Subcutaneous adipose tissue (tissue), 4 donors: ENCODE results near the gene XRCC5. TPM values are rescaled to one million over a fixed set of nuclear protein-coding genes. Genes with fewer than 3 reads are reported as not detected.

ENCODE experiments used
- CTCF ChIP-seq: fragments of 450-650 bp; IDR thresholded peaks from one replicate; pipeline ENCODE4 v1.5.1; 2016; ENCODE audit warnings: low read depth, mild to moderate bottlenecking, control low read depth, antibody characterized with exemption, moderate library complexity
- total RNA-seq, 4 donors: library from RNA; depleted of rRNA; stranded (reverse); fragments of >200 nt; gene quantifications; one replicate each; pipeline ENCODE4 v1.1.0, GENCODE V29; 2016

Gene XRCC5
- total RNA-seq, 4 donors from 2014 or later = 113 to 171 (median 132) TPM

- TF ChIP-seq CTCF = no peak
These were observed 1.4 kb upstream of the XRCC5 start for GRCh38 chr2:216107760-216108159.

GRCh38 chr2:216108310-216108966 lies 710 bp upstream of the XRCC5 start:
- TF ChIP-seq CTCF = no peak

- no peak for TF ChIP-seq CTCF
These were observed 940 bp downstream of the XRCC5 start for GRCh38 chr2:216109962-216110614.

- TF ChIP-seq CTCF = no peak
These were observed 1.5 kb downstream of the XRCC5 start for GRCh38 chr2:216110620-216111019.

- TF ChIP-seq CTCF = no peak
These were observed 2.0 kb downstream of the XRCC5 start for GRCh38 chr2:216111122-216111521.

- TF ChIP-seq CTCF = no peak
These were observed 3.8 kb downstream of the XRCC5 start for GRCh38 chr2:216112926-216113325.

- no peak for TF ChIP-seq CTCF
These were observed 4.4 kb downstream of the XRCC5 start for GRCh38 chr2:216113572-216113971.
